OCI-LY1 (cell line): ENCODE measurements around the gene SLK.

Experiments used
- EZH2 ChIP-seq: fragments of 200-600 bp; sonication (generic), shearing (Covaris generic); IDR thresholded peaks from 2 replicates; pipeline ENCODE4 v1.8.0; 2017; ENCODE audit warnings: borderline replicate concordance, mixed run types, mild to moderate bottlenecking, antibody characterized with exemption, low read length, moderate library complexity, mixed read lengths
- TF ChIP-seq, protein P1 (sequence below): fragments of 200-600 bp; sonication (generic), shearing (Covaris generic); IDR thresholded peaks from 2 replicates; pipeline ENCODE4 v1.5.1; 2017; ENCODE audit warnings: mild to moderate bottlenecking, antibody characterized with exemption, low read length, moderate library complexity, mixed read lengths

DNA sequence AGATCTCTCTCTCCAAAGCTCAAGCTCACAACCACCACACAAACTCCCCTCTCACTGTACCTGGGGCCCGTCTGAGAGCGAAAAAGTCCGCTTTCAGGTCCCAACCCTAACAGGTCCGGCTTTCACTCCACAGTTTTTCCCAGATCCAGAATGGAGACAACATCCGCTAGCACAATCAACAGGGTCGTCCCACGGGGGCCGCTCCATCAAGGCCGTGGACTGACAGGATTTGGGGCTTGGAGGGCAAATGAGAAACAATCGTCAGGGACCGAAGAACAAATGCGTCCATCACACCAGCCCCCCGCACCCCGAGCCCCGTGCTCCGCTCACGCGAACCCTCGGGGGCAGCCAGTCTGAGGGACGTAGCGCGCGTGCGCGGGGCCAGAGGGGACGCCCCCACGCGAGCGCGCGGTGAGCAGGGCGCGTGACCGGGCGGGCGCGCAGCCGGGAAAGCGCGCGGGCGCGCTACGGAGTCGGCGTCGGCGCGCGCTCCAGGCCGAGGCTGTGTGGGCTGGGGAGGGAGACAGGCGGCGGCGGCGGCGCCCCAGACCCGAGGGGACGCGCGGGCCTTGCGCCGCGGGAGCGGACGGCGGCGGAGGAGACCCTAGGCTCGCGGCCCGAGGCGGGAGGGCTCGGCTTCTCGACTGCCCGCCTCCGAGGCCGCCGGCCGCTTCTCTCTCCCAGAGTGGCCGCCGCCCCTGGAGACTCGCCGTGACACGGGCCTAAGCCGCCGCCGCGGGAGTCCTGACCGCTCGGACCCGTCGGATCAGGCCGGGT is at the start of gene SLK:
- no peak for TF ChIP-seq EZH2
- TF ChIP-seq, protein P1, sequence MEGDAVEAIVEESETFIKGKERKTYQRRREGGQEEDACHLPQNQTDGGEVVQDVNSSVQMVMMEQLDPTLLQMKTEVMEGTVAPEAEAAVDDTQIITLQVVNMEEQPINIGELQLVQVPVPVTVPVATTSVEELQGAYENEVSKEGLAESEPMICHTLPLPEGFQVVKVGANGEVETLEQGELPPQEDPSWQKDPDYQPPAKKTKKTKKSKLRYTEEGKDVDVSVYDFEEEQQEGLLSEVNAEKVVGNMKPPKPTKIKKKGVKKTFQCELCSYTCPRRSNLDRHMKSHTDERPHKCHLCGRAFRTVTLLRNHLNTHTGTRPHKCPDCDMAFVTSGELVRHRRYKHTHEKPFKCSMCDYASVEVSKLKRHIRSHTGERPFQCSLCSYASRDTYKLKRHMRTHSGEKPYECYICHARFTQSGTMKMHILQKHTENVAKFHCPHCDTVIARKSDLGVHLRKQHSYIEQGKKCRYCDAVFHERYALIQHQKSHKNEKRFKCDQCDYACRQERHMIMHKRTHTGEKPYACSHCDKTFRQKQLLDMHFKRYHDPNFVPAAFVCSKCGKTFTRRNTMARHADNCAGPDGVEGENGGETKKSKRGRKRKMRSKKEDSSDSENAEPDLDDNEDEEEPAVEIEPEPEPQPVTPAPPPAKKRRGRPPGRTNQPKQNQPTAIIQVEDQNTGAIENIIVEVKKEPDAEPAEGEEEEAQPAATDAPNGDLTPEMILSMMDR: no peak
